HG03095 (cell line): ENCODE data around the gene TFB1M.
"Not testable (repeated sequence)": the region's sequence is repeated elsewhere in the genome, so short reads cannot be mapped to it uniquely, and the experiment has no call there.

ENCODE experiments used
- ATAC-seq: cut with Tn5 transposase; IDR thresholded peaks from one replicate; pipeline ENCODE4 v1.9.1; 2021; ENCODE audit warnings: moderate library complexity; ENCODE audit not compliant: unreplicated experiment

The TFB1M gene

DNA sequence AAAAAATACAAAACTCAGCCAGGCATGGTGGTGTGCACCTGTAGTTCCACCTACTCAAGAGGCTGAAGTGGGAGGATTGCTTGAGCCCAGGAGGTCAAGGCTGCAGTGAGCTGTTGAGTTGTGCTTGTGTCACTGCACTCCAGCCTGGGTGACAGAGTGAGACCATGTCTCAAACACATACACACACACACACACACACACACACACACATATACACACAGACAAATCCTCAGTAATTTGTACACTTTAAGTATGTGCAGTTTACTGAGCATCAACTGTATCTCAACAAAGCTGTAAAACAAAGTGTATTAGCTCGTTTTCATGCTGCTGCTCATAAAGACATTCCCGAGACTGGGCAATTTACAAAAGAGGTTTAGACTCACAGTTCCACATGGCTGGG, 7.3 kb downstream of the TFB1M start:
- no peak for ATAC-seq

DNA sequence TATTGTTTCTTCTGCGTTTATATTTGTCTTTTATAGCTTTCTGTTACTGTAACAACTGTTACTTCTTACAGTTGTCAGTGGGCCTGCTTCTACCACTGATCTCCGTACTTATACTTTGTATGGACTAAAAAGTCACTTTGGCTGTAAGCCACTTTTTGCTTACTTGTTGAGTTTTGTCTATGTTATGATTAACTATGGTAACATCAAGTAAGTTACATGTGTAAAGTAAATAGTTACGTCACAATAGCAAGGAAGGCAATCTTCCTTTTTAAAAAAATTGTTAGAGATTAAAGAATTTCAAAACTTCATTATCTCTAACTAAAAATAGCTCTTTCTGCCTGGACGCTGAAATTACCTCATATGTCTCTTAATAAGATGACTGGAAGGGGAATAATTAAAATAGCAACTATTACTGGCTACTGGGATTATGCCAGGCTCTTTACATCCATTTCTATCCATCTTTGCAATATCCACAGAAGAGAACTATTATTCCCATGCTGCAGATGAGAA, 10.9 kb downstream of the TFB1M start:
- ATAC-seq: no peak

DNA sequence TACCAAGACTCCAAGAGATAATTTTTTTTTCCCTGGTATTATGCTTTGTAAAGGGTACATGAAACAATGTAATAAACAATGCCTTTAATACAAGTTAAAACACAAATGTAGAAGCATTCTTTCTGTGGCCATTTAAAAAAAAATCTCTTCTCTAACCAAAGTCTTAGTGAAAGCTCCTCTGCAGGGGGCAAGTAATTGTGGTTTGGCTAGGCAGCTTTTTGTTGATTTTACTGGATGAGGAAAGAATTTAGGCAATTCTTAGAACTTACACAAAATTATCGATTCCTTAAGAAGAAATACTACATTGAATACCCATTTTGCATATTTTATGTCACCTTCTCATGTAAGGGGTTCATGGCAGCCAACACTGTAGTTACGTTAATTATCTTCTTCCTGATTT, 12.4 kb downstream of the TFB1M start:
- ATAC-seq: no peak

DNA sequence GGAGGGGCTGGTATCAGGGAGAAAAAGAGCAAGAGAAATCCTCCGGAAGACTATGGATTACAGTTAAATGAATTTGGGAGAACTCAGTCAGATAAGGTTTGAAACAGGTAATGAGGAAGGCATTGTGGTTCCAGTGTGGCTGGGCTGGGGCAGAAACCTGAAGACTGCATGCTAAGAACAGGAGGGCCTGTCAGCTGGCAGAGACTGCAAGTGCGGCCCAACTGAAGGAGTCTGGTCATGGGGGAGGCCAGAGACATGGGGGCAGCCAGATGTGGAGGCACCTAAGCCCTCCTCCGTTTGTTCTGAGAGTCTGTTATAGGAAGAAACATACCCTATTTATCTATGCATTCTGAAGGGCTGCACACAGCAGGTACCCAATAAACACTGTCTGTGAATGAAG, 16.6 kb downstream of the TFB1M start:
- ATAC-seq: no peak

DNA sequence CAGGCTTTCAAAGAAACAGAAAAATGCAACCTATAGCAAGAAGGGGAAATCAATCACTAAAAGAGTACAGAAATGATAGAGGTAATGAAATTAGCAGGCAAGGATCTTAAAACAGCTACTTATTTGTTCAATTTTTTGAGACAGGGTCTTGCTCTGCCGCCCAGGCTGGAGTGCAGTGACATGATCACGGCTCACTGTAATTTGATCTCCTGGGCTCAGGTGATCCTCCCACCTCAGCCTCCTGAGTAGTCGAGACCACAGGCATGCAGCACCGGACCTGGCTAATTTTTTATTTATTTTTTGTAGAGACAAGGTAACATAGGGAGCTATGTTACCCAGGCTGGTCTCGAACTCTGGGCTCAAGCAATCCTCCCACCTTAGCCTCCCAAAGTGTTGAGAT, 21.6 kb downstream of the TFB1M start:
- ATAC-seq: no peak

DNA sequence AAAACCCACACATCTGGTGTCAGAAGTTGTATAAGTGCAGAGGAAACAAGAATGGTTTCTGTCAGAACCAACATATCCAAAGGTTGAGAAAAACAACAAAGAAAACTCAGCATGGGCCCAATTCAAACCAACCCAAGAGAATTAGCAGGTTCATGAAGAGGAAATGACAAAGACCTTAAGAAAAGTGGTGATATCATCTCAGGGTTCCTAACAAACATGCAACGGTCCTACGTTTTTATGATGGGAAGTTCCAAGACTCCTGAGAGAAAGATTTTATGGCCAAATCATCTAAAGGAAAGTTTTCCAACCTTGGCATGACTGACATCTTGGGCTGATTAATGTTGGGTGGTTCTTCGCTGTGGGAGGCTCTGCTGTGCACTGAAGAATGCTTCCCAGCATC, 23.0 kb downstream of the TFB1M start:
- ATAC-seq: no peak

DNA sequence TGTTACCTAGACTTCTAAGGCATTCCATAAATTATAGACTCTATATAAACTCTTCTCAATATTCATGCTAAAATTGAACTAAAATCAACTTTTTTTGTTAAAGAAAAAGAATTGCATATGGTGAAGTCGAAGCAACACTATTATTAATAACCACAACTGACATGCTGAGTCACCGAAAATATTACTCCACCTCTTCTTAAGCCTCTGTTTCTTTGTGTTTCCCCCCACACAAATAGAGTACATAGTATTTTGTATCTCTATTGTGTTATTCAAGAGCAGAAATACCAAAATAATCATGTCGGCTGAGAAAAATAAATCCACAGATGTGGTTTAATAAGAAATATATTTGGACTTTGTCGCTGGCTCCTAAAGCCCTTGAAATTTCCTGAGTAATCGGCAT, 23.8 kb downstream of the TFB1M start:
- ATAC-seq: no peak

DNA sequence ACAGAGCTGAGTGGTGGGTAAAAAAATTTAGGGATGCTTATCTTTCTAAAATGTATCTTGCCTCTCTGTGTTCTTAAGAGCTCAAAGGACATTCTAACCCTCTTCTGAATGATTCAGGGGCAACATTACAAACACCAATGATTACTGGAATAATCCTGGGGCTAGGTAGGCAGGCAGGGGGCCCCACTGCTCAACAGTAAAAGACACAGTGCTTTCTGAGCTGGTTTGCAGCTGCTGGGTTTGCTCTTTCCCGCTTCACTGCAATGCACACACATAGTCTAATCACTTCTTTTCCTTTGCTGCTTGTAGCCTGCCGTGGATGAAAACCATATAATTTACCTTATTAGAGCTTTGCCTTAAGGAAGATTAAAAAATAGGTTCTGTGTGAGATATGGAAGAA, 26.5 kb downstream of the TFB1M start:
- no peak for ATAC-seq

DNA sequence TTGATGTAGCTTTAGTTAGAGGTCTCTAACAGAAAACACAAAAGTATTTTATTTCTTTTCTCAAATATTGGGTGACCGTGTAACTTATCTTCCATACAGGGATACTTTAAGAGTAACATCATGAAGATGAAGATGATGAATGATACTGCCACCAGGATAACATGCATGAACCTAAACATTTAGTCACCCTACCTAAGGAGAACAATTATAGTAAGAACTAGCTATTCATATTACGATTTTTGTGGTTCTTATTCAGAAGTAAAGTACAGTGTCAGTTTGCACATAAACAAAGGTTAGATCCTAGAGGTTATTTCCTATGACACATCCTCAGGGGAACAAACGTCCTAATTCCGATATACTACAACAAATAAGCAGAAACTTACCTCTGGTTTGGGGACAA, 29.5 kb downstream of the TFB1M start:
- no peak for ATAC-seq

DNA sequence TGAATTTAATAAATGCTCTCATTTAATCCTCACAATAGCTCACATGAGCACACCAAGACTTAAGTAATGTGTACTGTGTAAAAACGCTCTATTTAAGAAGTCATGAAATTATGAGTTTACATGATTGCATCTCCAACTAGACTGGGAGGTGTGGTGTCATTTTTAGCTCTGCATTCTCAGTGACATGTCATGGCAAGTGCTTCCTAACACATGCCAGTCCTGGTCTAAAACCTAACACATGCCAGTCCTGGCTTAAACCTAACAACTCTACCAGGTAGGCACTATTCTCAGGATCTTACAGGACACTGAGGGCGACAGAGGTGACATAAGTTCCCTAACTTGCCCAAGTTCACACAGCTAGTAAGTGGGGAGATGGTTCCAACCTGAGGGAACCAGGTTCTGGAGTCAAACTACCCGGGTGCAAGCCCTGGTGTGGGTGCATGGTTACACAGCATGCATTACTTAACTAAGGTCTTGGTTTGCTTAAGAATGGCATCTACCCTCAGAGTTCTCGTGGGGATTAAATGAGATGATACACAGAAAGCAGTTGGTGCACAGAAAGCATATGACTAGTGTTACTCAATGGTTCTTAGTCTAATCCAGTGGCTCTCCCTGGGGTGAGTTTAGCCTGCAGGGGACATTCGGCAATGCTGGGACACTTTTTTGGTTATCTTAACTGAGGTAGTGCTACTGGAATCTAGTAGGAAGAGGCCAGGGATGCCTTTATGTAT, 35.8 kb downstream of the TFB1M start:
- ATAC-seq: no peak

DNA sequence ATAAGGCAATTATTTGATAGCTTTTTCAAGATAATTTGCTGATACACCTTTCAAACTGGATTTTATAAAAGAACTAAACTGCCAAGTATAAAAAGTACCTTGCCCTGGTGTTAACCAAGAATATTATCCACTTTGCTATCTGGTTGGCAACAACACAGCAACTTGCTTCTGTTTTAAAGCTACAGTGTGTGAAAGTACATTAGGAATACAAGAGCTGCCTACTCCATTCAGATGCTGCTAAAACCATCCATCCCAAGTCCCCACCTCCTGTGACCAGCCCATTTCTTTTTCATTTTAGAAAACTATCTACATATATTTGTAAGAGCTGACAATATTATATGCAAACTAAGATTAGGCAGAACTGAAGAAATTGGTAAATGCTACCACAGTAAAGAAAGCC, 37.6 kb downstream of the TFB1M start:
- no peak for ATAC-seq

DNA sequence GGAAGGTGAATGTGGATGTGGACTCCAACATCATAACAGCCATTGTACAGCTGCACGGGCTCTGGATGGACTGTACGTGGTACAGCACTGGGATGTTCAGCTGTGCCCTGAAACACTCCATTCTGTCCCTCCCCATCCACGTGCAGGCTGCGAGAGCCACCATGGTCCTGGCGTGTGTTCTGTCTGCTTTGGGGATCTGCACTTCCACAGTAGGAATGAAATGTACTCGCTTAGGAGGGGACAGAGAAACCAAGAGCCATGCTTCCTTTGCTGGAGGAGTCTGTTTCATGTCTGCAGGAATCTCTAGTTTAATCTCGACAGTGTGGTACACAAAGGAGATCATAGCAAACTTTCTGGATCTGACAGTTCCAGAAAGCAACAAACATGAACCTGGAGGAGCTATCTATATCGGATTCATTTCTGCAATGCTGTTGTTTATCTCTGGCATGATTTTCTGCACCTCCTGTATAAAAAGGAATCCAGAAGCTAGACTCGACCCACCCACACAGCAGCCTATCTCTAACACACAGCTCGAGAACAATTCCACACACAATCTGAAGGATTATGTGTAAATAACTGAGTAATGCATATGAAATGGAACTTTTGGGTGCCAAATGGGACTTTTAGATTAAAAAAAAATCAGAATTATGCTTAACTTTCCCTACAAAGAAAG, 38.3 kb downstream of the TFB1M start:
- ATAC-seq: no peak

DNA sequence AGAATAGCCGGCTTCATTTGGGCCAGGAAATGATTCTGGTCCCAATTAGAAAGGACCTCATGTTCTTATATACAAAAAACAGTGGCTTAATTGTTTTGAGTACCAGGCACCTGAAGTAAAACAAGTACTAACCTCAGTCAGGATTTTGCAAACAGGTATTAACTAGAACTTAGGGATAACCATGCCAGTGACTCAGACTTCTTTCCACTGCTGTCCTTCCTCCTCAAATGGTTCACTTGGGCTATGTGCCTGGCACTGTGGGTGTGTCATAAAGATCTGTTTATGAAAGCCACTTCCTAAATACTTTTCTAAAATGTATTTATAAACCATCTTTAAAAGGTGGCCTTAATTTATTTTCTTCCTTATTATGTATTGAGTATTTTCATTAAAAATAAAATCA, 39.8 kb downstream of the TFB1M start:
- no peak for ATAC-seq

DNA sequence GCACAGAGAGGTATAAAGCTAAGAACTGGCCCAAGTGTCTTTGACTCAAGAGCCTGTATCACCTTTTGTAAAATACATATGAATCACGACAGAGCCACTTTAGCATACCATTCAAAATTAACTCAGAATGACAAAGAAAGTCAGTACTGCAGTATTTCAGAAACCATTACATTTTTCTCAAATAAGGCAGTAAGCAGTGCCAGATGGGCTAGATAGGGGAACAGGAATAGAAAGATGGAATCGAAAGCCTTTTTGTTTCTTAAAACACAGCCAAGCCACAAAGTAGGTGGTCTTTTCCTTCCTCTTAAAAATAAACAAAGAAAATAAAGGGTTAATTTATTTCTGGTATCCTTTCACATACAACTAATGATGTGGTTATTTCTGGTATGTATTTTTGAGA, 40.2 kb downstream of the TFB1M start:
- ATAC-seq: no peak

DNA sequence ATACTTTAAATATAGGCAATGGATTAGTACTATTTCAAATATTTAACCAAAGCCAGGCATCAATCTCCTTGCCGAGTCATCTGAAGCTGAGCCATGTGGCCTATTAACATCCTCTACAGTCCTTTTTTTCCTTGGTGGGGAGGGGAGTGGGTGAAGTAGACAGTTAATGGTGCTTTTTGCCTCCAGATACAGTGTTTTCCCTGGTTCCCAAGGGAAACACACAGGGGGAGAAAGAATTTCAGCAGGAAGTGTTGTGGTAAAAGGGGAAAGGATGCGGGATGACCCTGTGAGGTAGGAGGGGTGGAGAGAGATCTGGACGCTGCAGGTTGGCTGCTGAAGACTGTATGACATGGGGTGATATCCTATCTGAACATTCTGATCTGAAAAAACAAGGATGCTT, 40.9 kb downstream of the TFB1M start:
- no peak for ATAC-seq

DNA sequence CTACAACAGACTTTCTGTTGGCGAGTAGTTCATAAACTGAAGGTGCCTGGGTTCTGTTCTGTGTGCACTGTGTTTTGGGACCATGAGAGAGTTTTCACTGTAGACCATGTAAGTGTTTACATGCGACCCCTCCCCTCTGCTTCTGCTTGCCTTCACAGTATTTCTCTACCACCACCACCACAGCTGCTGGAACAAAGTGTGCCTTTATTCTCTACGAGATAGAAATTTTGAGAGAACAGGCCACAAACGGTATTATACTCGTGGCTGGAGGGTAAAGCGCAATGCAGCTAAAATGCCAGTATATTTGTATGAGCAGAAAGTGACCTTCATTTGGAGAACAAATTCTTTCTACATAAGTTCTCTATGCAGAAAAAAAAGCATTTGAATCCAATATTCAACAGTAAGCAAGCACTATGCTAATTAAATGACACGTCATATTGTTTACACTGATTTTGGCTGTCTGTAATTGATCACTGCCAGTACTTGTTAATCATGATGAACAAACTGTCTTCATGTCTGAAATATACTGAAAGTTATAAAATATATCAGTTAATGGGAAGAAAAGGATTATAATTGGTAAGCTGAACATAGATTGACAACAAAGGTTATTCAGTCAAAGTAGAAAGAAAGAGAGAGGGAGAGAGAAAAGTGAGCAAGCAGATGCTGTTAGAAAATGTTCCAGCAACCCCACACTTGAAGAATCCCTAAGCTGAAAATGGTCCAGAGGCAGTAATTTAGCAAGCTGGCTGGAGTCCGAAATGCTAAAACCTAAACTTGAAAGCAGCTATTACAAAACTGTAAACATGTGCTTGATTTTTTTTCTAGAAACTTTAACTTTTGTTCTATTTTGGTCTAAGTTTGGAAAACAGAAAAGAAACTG, 41.7 kb downstream of the TFB1M start:
- ATAC-seq: no peak

DNA sequence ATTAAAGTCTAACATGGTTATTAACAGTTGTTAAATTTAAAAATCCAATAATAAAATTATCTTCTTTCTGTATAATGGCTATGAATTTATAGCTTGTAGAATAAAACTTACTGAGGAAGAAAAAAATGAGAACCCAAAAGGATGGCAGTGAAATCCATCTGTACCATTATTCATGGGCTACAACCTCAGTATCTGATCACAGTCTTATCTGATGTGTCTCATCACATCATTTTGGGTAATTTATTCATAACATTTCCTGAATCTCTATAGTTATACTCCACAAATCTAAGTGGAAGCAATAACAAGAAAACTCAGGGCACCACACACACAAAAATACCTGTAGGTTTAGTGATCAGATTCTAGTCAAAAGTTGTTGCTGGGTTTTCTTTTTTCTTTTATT, 43.1 kb downstream of the TFB1M start:
- ATAC-seq: no peak

DNA sequence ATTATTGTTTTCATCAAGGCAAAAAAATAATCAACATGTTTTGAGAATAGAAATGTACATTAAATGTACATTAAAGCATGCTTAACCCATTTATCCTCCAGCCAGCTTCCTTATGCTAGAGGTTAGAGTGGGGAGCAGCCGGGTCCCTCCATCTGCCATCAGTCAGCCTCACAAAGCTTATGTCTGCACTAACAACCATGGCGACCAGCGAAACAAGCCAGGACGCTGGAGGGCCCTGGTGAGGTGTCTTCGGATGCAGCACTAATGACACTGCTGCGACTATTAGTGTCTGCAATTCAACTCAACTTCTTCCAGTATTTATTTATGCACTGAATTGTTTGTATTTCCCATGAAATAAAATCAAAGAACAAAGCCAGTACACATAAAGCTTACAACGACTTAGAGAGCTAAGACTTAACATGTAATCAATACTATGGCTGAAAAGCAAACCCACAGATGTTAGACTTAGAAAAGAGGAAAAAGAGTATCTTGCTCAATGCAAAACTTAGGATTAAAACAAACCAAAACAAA, 43.7 kb downstream of the TFB1M start:
- no peak for ATAC-seq

DNA sequence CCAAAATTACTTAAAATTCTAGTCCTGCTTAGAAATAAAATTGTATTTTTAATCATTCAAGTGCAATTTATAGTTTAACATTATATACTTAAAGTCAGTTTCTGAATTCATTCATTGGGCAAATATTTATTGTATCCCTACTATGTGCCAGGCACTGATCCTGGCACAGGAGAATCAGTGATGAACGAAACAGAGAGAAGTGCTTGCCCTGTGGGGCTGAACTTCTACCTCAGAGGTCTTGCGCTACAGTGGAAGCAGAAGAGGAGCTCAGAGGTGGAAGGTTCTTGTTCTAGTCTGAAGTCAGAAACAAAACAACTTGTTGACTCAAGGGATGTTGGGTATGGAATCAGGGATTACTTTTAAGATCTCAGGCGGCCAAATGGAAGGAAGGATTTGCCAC, 44.5 kb downstream of the TFB1M start:
- no peak for ATAC-seq

DNA sequence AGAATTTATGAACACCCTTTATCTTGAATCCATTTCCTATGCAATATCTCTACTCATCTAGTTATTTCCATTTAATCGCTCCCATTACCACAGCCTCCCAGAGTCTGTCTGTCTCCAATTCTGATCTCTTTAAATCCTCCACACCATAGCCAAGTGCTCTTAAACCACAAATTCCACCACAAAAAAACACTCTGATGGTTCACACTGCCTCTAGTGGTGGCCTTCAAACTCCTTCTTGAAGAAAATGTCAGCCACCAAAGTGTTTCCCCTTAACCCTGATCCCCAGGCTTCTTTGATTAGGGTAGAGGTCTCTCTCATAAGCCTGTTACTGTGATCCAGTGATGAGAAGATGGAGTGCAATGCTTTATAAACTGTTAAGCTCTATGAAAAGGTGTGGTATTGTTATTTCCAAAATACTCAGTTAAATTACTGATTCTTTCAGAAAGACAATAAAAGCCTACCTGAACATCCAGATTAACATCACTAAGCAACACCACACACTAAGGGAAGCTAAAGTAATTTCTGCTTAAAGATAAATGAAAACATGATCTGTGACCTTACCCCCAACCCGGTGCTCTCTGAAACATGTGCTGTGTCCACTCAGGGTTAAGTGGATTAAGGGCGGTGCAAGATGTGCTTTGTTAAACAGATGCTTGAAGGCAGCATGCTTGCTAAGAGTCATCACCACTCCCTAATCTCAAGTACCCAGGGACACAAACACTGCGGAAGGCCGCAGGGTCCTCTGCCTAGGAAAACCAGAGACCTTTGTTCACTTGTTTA, 46.0 kb downstream of the TFB1M start:
- not testable (repeated sequence) for ATAC-seq

DNA sequence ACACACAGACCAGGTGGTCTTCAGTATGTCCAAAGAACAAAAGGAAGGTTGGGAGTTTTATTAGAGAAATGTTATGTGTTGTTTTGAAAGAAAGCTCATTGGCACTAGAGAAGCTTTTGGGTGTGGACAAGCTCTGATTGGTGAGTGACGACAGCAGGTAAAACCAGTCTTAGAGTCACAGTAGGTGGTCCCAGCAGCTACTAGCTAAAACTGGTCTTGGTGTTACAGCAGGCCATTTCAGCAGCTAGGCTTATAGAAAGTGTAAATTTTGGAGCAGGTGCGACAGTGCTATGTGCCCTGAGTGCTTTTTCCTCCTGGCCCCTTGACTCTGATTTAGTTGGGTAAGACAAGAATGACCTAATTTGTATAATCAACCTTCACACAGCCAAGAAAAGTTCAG, 46.9 kb downstream of the TFB1M start:
- no peak for ATAC-seq
